H1 (cell line): ENCODE measurements around the gene ATAD5. TPM values are rescaled to one million over a fixed set of nuclear protein-coding genes. Genes with fewer than 3 reads are reported as not detected.

ENCODE experiments used
- CTCF ChIA-PET: fragments of 300-600 bp; sonication (Branson Sonifier 250); formaldehyde crosslinking; loops from one replicate; lab custom pipeline; 2021; ENCODE audit not compliant: partially characterized antibody; lab: Charles Lee
- POLR2A ChIA-PET: fragments of 300-600 bp; sonication (Branson Sonifier 250); formaldehyde crosslinking; loops from one replicate; lab custom pipeline; 2021; ENCODE audit warnings: inconsistent platforms; ENCODE audit not compliant: partially characterized antibody; lab: Charles Lee
- DNase-seq, 2 experiments: peaks; one replicate each; pipeline versions ENCODE4 v3.0.0 to v3.0.0-alpha.2; 2010 to 2022; ENCODE audit warnings: low spot score in 2 of 2, low read depth in 1 of 2, mixed read lengths in 1 of 2
- FAIRE-seq: peaks from 2 replicates; lab custom pipeline; 2011; peaks lifted over from hg19 to GRCh38; lab: Jason Lieb, UNC
- H2AFZ ChIP-seq: 2 replicates; pipeline ENCODE4 v1.8.1; 2012; ENCODE audit warnings: low read length, inconsistent platforms
- H2AK5ac ChIP-seq: 2 replicates; pipeline ENCODE4 v1.6.1; 2013; ENCODE audit warnings: low read depth, low read length
- H2BK120ac ChIP-seq: replicated peaks from 2 replicates; pipeline ENCODE3; 2013; ENCODE audit warnings: low read depth, low read length, inconsistent platforms
- H2BK12ac ChIP-seq: 2 replicates; pipeline ENCODE4 v1.6.1; 2013; ENCODE audit warnings: low read depth, low read length
- H2BK15ac ChIP-seq: 2 replicates; pipeline ENCODE4 v1.6.1; 2013; ENCODE audit warnings: low read length
- H2BK20ac ChIP-seq: 2 replicates; pipeline ENCODE4 v1.6.1; 2013; ENCODE audit warnings: low read length
- H2BK5ac ChIP-seq: 2 replicates; pipeline ENCODE4 v1.6.1; 2013; ENCODE audit warnings: low read depth, low read length
- H3K14ac ChIP-seq: 2 replicates; pipeline ENCODE4 v1.6.1; 2013; ENCODE audit warnings: inconsistent platforms; ENCODE audit not compliant: insufficient read length
- H3K18ac ChIP-seq: 2 replicates; pipeline ENCODE4 v1.6.1; 2013; ENCODE audit warnings: low read length; ENCODE audit errors: extremely low read depth
- H3K23ac ChIP-seq: 2 replicates; pipeline ENCODE4 v1.6.1; 2013; ENCODE audit warnings: inconsistent platforms; ENCODE audit not compliant: insufficient read length
- H3K23me2 ChIP-seq: 2 replicates; pipeline ENCODE4 v1.6.1; 2013; ENCODE audit warnings: low read depth, low read length
- H3K27ac ChIP-seq: 2 replicates; pipeline ENCODE4 v1.6.1; 2011; ENCODE audit warnings: low read depth, low read length, inconsistent platforms
- H3K27me3 ChIP-seq, 4 experiments: replicated peaks in 1 of 4; 1 replicate in 1 of 4; 2 replicates in 3 of 4; pipeline versions ENCODE4 v1.6.1 to v1.8.1; 2011 to 2013; ENCODE audit warnings: low read length in 3 of 4, mild to moderate bottlenecking in 3 of 4, inconsistent platforms in 2 of 4, mixed read lengths in 2 of 4, moderate library complexity in 1 of 4; ENCODE audit not compliant: control insufficient read depth in 3 of 4, insufficient read depth in 3 of 4; ENCODE audit errors: extremely low read depth in 1 of 4
- H3K36me3 ChIP-seq, 4 experiments: 2 replicates each; pipeline versions ENCODE4 v1.6.1 to v1.8.1; 2011 to 2013; ENCODE audit warnings: mild to moderate bottlenecking in 4 of 4, low read length in 3 of 4, moderate library complexity in 2 of 4, control low read depth in 1 of 4, inconsistent platforms in 1 of 4; ENCODE audit not compliant: insufficient read depth in 4 of 4, control insufficient read depth in 2 of 4
- H3K4ac ChIP-seq: replicated peaks from 2 replicates; pipeline ENCODE3; 2013; ENCODE audit warnings: low read length, low read depth, mixed read lengths, inconsistent platforms; ENCODE audit not compliant: insufficient read length
- H3K4me1 ChIP-seq, 4 experiments: replicated peaks in 1 of 4; 1 replicate in 1 of 4; 2 replicates in 3 of 4; pipeline versions ENCODE4 v1.6.1 to v1.8.1; 2011 to 2013; ENCODE audit warnings: low read length in 3 of 4, inconsistent platforms in 2 of 4, mixed read lengths in 1 of 4; ENCODE audit not compliant: insufficient read depth in 4 of 4, control insufficient read depth in 3 of 4
- H3K4me2 ChIP-seq, 2 experiments: 2 replicates each; pipeline versions ENCODE4 v1.6.1 to v1.8.1; 2011 to 2013; ENCODE audit warnings: low read depth in 2 of 2, low read length in 2 of 2, control low read depth in 1 of 2, inconsistent platforms in 1 of 2, mild to moderate bottlenecking in 1 of 2; ENCODE audit not compliant: insufficient read depth in 1 of 2
- H3K4me3 ChIP-seq, 4 experiments: fragments of 200-600, 300-600 bp in 1 of 4; sonication (generic), shearing (Covaris generic), sonication (Bioruptor Twin) in 1 of 4; 2 replicates each; pipeline versions ENCODE4 v1.5.1 to v1.8.1; 2011 to 2016; ENCODE audit warnings: low read length in 4 of 4, low read depth in 3 of 4, control low read depth in 2 of 4, inconsistent platforms in 2 of 4, mild to moderate bottlenecking in 2 of 4, mixed read lengths in 1 of 4, moderate library complexity in 1 of 4; ENCODE audit not compliant: insufficient read depth in 2 of 4; ENCODE audit errors: extremely low read depth in 1 of 4
- H3K56ac ChIP-seq: replicated peaks from 2 replicates; pipeline ENCODE3; 2013; ENCODE audit warnings: low read depth, mild to moderate bottlenecking, mixed read lengths, low read length, inconsistent platforms; ENCODE audit not compliant: insufficient read length
- H3K79me1 ChIP-seq: 2 replicates; pipeline ENCODE4 v1.6.1; 2013; ENCODE audit warnings: low read depth, low read length, control low read depth
- H3K79me2 ChIP-seq, 2 experiments: 2 replicates each; pipeline versions ENCODE4 v1.6.1 to v1.8.1; 2012 to 2013; ENCODE audit warnings: low read length in 2 of 2, mild to moderate bottlenecking in 2 of 2, inconsistent platforms in 1 of 2; ENCODE audit not compliant: insufficient read depth in 2 of 2, control insufficient read depth in 1 of 2
- H3K9ac ChIP-seq, 4 experiments: replicated peaks in 1 of 4; 1 replicate in 1 of 4; 2 replicates in 3 of 4; pipeline versions ENCODE4 v1.6.1 to v1.8.1; 2011 to 2013; ENCODE audit warnings: low read depth in 3 of 4, low read length in 3 of 4, control low read depth in 2 of 4, mild to moderate bottlenecking in 2 of 4, moderate library complexity in 2 of 4, inconsistent platforms in 1 of 4; ENCODE audit errors: extremely low read depth in 1 of 4
- H3K9me3 ChIP-seq, 2 experiments: 2 replicates each; pipeline versions ENCODE4 v1.6.1 to v1.8.1; 2012 to 2013; ENCODE audit warnings: mild to moderate bottlenecking in 2 of 2, moderate library complexity in 2 of 2, control low read depth in 1 of 2, inconsistent platforms in 1 of 2, low read depth in 1 of 2, low read length in 1 of 2, mixed read lengths in 1 of 2; ENCODE audit not compliant: insufficient read depth in 2 of 2
- H4K20me1 ChIP-seq, 2 experiments: replicated peaks in 1 of 2; 2 replicates each; pipeline versions ENCODE3 to v1.8.1; 2011 to 2013; ENCODE audit warnings: inconsistent platforms in 2 of 2, low read length in 2 of 2, mild to moderate bottlenecking in 1 of 2; ENCODE audit not compliant: insufficient read depth in 2 of 2, control insufficient read depth in 1 of 2
- H4K5ac ChIP-seq: 2 replicates; pipeline ENCODE4 v1.6.1; 2013; ENCODE audit warnings: low read length, low read depth, mixed read lengths, inconsistent platforms; ENCODE audit not compliant: insufficient read length
- H4K8ac ChIP-seq: 2 replicates; pipeline ENCODE4 v1.8.0; 2013; ENCODE audit warnings: mild to moderate bottlenecking, moderate library complexity, low read length, inconsistent platforms; ENCODE audit not compliant: insufficient read depth; ENCODE audit errors: extremely low read depth
- H4K91ac ChIP-seq: replicated peaks from 2 replicates; pipeline ENCODE3; 2013; ENCODE audit warnings: low read length, mixed read lengths, inconsistent platforms; ENCODE audit not compliant: insufficient read length
- SIN3A ChIP-seq, 2 experiments: IDR thresholded peaks in 1 of 2; conservative IDR thresholded peaks in 1 of 2; 2 replicates each; pipeline ENCODE4 v1.6.1; 2011 to 2012; ENCODE audit warnings: low read length in 2 of 2, improper control_type of control experiment in 1 of 2, low read depth in 1 of 2, mild to moderate bottlenecking in 1 of 2
- WGBS, 2 experiments: shearing (Covaris generic) in 1 of 2; methylation state at CpG; one replicate each; pipeline versions ENCODE4 v1.1.6 to v1.1.7; 2013 to 2015; ENCODE audit warnings: low lambda C conversion rate in 2 of 2, mixed read lengths in 2 of 2, inconsistent platforms in 1 of 2, low coverage in 1 of 2, missing lambda C conversion rate in 1 of 2; ENCODE audit not compliant: insufficient replicate concordance in 2 of 2, insufficient coverage in 1 of 2, insufficient read length in 1 of 2; ENCODE audit errors: extremely low coverage in 1 of 2, missing lambda C conversion rate in 1 of 2; 5-methylcytosine and 5-hydroxymethylcytosine counted together
- polyA plus RNA-seq, 7 experiments: library from polyadenylated mRNA; depleted of rRNA in 3 of 7; stranded (reverse) in 5 of 7; unstranded in 2 of 7; fragments of >200 nt in 5 of 7; fragments of 200-250 nt in 2 of 7; gene quantifications; 1 replicate in 5 of 7; 2 replicates in 1 of 7; 4 replicates in 1 of 7; pipeline versions ENCODE4 v1.2.1 to v1.2.3, GENCODE V29; 2011 to 2013; ENCODE audit warnings: missing spikeins in 2 of 7, mixed read lengths in 2 of 7
- total RNA-seq: library from RNA; stranded (reverse); fragmentation: NEBNext Ultra II Directional; extraction: Animal tissue kit (Norgen Biotek cat#: 25700); gene quantifications from 2 replicates; pipeline ENCODE4 v1.2.1, GENCODE V29; 2021

The ATAD5 gene
- total and polyA plus RNA-seq, 2 of the 8 experiments (the other 6 are each of a cell fraction or from before 2014, with no cell fraction given): 3.5 to 30.0 TPM

- Histone ChIP-seq H2BK120ac (no peak overlapping the region), H3K27ac (no peak overlapping the region), H3K23me2 (no peaks in the 10 kb centered on the region), H3K9me3 (no peaks in the 10 kb centered on the region), H3K14ac (no peak overlapping the region), H2AK5ac (no peak overlapping the region), H3K18ac (no peak overlapping the region), H4K20me1 (no peaks in the 10 kb centered on the region), H3K79me1 (no peaks in the 10 kb centered on the region), H3K4ac (no peak overlapping the region), H2AFZ (no peak overlapping the region), H2BK15ac (no peak overlapping the region), H3K56ac (no peak overlapping the region), H4K8ac (no peak overlapping the region), H3K4me2 (no peak overlapping the region)
- 90% methylated on average over 3 of the region's 3 CpGs; no CpG with 5 or more reads in 1 of the 2 experiments for WGBS, 2 experiments
- CTCF ChIA-PET: interaction anchor here (0.9 to 1.7 kb wide), 2 partner anchors 11 to 16 kb away, joined by 3 to 4 read pairs; no protein-coding TSS in a partner anchor
- no peak for TF ChIP-seq SIN3A (conservative IDR thresholded peaks at IDR 0.05 in 1 of 2, IDR thresholded peaks at IDR 0.05 in 1 of 2; ENCODE audit: low read depth in 1 of 2, low read length in 2 of 2)
- TF ChIP-seq, all 59 proteins: peak for 0
- POLR2A ChIA-PET: interaction anchor here (1.8 kb wide), 1 partner anchor 22 kb away, joined by 4 read pairs; no protein-coding TSS in a partner anchor
- Histone ChIP-seq H2BK20ac (no peak overlapping the region), H3K79me2 (no peaks in the 10 kb centered on the region), H3K9ac (no peak overlapping the region), H2BK12ac (no peak overlapping the region), H4K5ac (no peak overlapping the region), H3K36me3 (peaks cover 3 to 61% (median 10%) of the 10 kb centered on the region in 4 experiments; a peak in 6 of 8 replicates), H3K4me3 (no peak overlapping the region), H4K91ac (no peak overlapping the region), H2BK5ac (no peak overlapping the region), H3K4me1 (no peaks in the 10 kb centered on the region), H3K27me3 (no peaks in the 10 kb centered on the region), H3K23ac (no peak overlapping the region)
- DNase-seq (no peak), FAIRE-seq (no peak)
These were observed 62.5 kb downstream of the ATAD5 start for GRCh38 chr17:30894236-30894635.
